ENCODE measurements around the gene NOS1AP. TPM values are rescaled to one million over a fixed set of nuclear protein-coding genes. Genes with fewer than 3 reads are reported as not detected.

Gene NOS1AP
- total RNA-seq, 5 donors from 2014 or later (not counting 1 experiment from before 2014, with no cell fraction given) = 0.07 to 0.16 (median 0.09) TPM; not detected in 2

GRCh38 chr1:162224267-162224666, 154.8 kb downstream of the NOS1AP start:
- POLR2A ChIA-PET = no interaction called here
- DNase-seq = no peak
- Histone ChIP-seq H3K27ac (ENCODE audit: low read length) (no peak overlapping the region), H3K9me3 (no peaks in the 10 kb centered on the region), H3K27me3 (replicated peaks in 1 of 2; ENCODE audit: control insufficient read depth in 2 of 2, extremely low read depth in 1 of 2, insufficient read depth in 2 of 2, low read length in 1 of 2) (peaks cover 0 to 3% of the 10 kb centered on the region in 2 experiments), H3K36me3 (ENCODE audit: control insufficient read depth in 2 of 2, extremely low read depth in 1 of 2, insufficient read depth in 1 of 2, low read length in 1 of 2) (no peaks in the 10 kb centered on the region), H3K4me1 (ENCODE audit: control insufficient read depth in 1 of 2, extremely low read depth in 1 of 2, insufficient read depth in 2 of 2, low read length in 2 of 2) (no peaks in the 10 kb centered on the region), H3K4me3 (ENCODE audit: control insufficient read depth in 1 of 2, extremely low read depth in 1 of 2, low read length in 1 of 2) (no peak overlapping the region)
- no peak for ATAC-seq (replicated peaks in 1 of 4)
- CTCF ChIA-PET = no interaction called here
- Mint-ChIP-seq H3K4me3 (no peak overlapping the region), H3K27me3 (peaks cover 24 to 30% of the 10 kb centered on the region in 2 donors), H3K36me3 (no peaks in the 10 kb centered on the region), H3K9me3 (no peaks in the 10 kb centered on the region), H3K27ac (no peak overlapping the region), H3K4me1 (no peaks in the 10 kb centered on the region)

DNA sequence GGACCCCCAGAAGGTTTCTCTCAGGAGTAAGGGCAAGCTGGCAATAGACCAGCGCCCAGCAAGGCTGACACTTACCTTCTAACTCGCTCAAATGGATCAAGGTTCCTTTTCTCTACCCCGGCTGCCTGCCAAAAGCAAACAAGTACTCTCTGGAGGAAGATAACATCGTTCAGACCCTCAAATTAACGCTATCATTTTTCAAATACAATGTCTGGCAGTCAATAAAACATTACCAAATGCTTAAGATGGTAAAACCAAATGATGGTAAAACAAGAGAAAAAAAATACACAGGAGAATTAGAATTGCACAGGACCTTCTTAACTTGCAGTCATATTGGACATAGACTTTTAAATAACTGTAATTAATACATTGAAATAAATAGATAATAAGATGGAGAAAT, 159.1 kb downstream of the NOS1AP start:
- no peaks in the 10 kb centered on the region for H3K36me3 Mint-ChIP-seq
- H3K4me3 ChIP-seq (ENCODE audit: control insufficient read depth in 1 of 2, extremely low read depth in 1 of 2, low read length in 1 of 2) = no peak overlapping the region
- ChIA-PET POLR2A (no interaction called here), CTCF (no interaction called here)
- H3K9me3 ChIP-seq = no peaks in the 10 kb centered on the region
- no peaks in the 10 kb centered on the region for H3K4me1 Mint-ChIP-seq
- H3K27me3 ChIP-seq (replicated peaks in 1 of 2; ENCODE audit: control insufficient read depth in 2 of 2, extremely low read depth in 1 of 2, insufficient read depth in 2 of 2, low read length in 1 of 2) = peaks cover 0 to 3% of the 10 kb centered on the region in 2 experiments
- no peaks in the 10 kb centered on the region for H3K36me3 ChIP-seq (ENCODE audit: control insufficient read depth in 2 of 2, extremely low read depth in 1 of 2, insufficient read depth in 1 of 2, low read length in 1 of 2)
- DNase-seq (no peak), ATAC-seq (replicated peaks in 1 of 4) (no peak)
- peaks cover 1 to 14% of the 10 kb centered on the region in 2 donors for H3K27me3 Mint-ChIP-seq
- H3K4me3 Mint-ChIP-seq = no peak overlapping the region
- no peak overlapping the region for H3K27ac Mint-ChIP-seq
- no peak overlapping the region for H3K27ac ChIP-seq (ENCODE audit: low read length)
- H3K9me3 Mint-ChIP-seq = no peaks in the 10 kb centered on the region
- no peaks in the 10 kb centered on the region for H3K4me1 ChIP-seq (ENCODE audit: control insufficient read depth in 1 of 2, extremely low read depth in 1 of 2, insufficient read depth in 2 of 2, low read length in 2 of 2)
- 25% methylated on average over 2 of the region's 5 CpGs for WGBS (ENCODE audit: insufficient coverage)

DNA sequence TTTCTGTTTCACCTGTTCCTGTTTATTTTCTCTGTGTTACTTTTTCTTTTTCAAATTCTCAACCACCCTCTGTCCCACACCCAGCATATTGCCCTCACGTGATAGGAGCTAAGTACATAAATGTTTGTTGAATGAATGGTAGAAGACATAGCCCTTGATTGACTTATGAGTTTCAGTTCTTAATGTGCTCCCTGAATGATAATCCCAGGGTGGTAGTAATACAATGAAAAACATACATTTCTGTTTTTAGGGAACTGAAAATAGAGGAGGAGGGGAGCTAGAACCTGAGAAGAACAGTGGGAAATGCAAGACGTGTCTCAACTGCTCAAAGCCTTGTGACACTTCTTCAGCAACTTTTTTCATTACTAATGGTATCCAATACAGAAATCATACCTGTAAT, 160.1 kb downstream of the NOS1AP start:
- Mint-ChIP-seq H3K4me1 (no peaks in the 10 kb centered on the region), H3K4me3 (no peak overlapping the region), H3K9me3 (no peaks in the 10 kb centered on the region), H3K27me3 (peaks cover 2 to 19% of the 10 kb centered on the region in 2 donors), H3K36me3 (no peaks in the 10 kb centered on the region), H3K27ac (no peak overlapping the region)
- WGBS (ENCODE audit: insufficient coverage) = no CpG with 5 or more reads among the region's 2 CpGs
- no peaks in the 10 kb centered on the region for H3K36me3 ChIP-seq (ENCODE audit: control insufficient read depth in 2 of 2, extremely low read depth in 1 of 2, insufficient read depth in 1 of 2, low read length in 1 of 2)
- POLR2A ChIA-PET = no interaction called here
- DNase-seq (no peak), ATAC-seq (replicated peaks in 1 of 4) (no peak)
- CTCF ChIA-PET = no interaction called here
- no peak overlapping the region for H3K27ac ChIP-seq (ENCODE audit: low read length)
- H3K4me3 ChIP-seq (ENCODE audit: control insufficient read depth in 1 of 2, extremely low read depth in 1 of 2, low read length in 1 of 2) = no peak overlapping the region
- peaks cover 0 to 3% of the 10 kb centered on the region in 2 experiments for H3K27me3 ChIP-seq (replicated peaks in 1 of 2; ENCODE audit: control insufficient read depth in 2 of 2, extremely low read depth in 1 of 2, insufficient read depth in 2 of 2, low read length in 1 of 2)
- H3K9me3 ChIP-seq = no peaks in the 10 kb centered on the region
- H3K4me1 ChIP-seq (ENCODE audit: control insufficient read depth in 1 of 2, extremely low read depth in 1 of 2, insufficient read depth in 2 of 2, low read length in 2 of 2) = no peaks in the 10 kb centered on the region

DNA sequence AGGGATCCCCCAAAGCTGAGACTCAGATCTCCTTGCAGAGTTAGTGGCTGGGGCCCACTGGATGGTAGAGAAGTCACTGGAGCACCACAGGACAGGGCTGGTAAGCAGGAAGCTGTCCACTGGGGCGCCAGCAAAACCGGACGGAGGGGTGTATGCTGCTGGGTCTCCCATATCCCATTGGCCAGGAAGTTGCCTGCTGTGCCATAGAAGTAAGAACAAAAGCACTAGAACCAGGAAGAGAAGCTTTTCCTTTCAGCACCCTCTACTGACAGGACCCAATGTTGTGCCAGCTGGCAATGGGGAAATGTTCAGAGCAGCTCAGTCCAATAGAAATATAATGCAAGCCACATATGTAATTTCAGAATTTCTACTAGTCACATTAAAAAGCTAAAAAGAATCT, 160.6 kb downstream of the NOS1AP start:
- Mint-ChIP-seq H3K4me3 (no peak overlapping the region), H3K27me3 (peaks cover 2 to 22% of the 10 kb centered on the region in 2 donors), H3K4me1 (no peaks in the 10 kb centered on the region), H3K27ac (no peak overlapping the region), H3K9me3 (no peaks in the 10 kb centered on the region), H3K36me3 (no peaks in the 10 kb centered on the region)
- Histone ChIP-seq H3K9me3 (no peaks in the 10 kb centered on the region), H3K4me1 (ENCODE audit: control insufficient read depth in 1 of 2, extremely low read depth in 1 of 2, insufficient read depth in 2 of 2, low read length in 2 of 2) (no peaks in the 10 kb centered on the region), H3K27ac (ENCODE audit: low read length) (no peak overlapping the region), H3K27me3 (replicated peaks in 1 of 2; ENCODE audit: control insufficient read depth in 2 of 2, extremely low read depth in 1 of 2, insufficient read depth in 2 of 2, low read length in 1 of 2) (peaks cover 0 to 3% of the 10 kb centered on the region in 2 experiments), H3K4me3 (ENCODE audit: control insufficient read depth in 1 of 2, extremely low read depth in 1 of 2, low read length in 1 of 2) (no peak overlapping the region), H3K36me3 (ENCODE audit: control insufficient read depth in 2 of 2, extremely low read depth in 1 of 2, insufficient read depth in 1 of 2, low read length in 1 of 2) (no peaks in the 10 kb centered on the region)
- ATAC-seq (replicated peaks in 1 of 4) (no peak), DNase-seq (no peak)
- CTCF ChIA-PET = no interaction called here
- POLR2A ChIA-PET = no interaction called here
- 96% methylated on average over 3 of the region's 3 CpGs for WGBS (ENCODE audit: insufficient coverage)

DNA sequence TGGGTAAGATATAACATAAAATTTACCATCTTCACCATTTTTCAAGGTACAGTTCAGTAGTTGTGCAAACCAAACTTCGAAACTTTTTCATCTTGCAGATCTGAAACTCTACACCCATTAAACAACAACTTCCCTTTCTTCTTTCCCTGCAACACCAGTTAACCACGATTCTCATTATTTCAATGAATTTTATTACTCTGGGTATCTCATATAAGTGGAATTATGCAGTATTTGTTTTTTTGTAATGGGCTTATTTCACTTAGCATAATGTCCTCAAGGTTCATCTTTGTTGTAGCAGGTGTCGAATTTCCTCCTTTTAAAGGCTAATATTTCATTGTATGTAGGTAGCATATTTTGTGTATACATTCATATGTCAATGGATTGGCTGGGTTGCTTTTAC, 161.0 kb downstream of the NOS1AP start:
- Mint-ChIP-seq H3K36me3 (no peaks in the 10 kb centered on the region), H3K4me1 (no peaks in the 10 kb centered on the region), H3K9me3 (no peaks in the 10 kb centered on the region), H3K27ac (no peak overlapping the region), H3K27me3 (peaks cover 2 to 23% of the 10 kb centered on the region in 2 donors), H3K4me3 (no peak overlapping the region)
- WGBS (ENCODE audit: insufficient coverage) = no CpG with 5 or more reads among the region's 3 CpGs
- Histone ChIP-seq H3K9me3 (no peaks in the 10 kb centered on the region), H3K4me1 (ENCODE audit: control insufficient read depth in 1 of 2, extremely low read depth in 1 of 2, insufficient read depth in 2 of 2, low read length in 2 of 2) (no peaks in the 10 kb centered on the region), H3K36me3 (ENCODE audit: control insufficient read depth in 2 of 2, extremely low read depth in 1 of 2, insufficient read depth in 1 of 2, low read length in 1 of 2) (no peaks in the 10 kb centered on the region), H3K27me3 (replicated peaks in 1 of 2; ENCODE audit: control insufficient read depth in 2 of 2, extremely low read depth in 1 of 2, insufficient read depth in 2 of 2, low read length in 1 of 2) (peaks cover 0 to 3% of the 10 kb centered on the region in 2 experiments), H3K27ac (ENCODE audit: low read length) (no peak overlapping the region), H3K4me3 (ENCODE audit: control insufficient read depth in 1 of 2, extremely low read depth in 1 of 2, low read length in 1 of 2) (no peak overlapping the region)
- ChIA-PET POLR2A (no interaction called here), CTCF (no interaction called here)
- no peak for ATAC-seq (replicated peaks in 1 of 4)
- DNase-seq = no peak

GRCh38 chr1:162232034-162232711, 162.7 kb downstream of the NOS1AP start:
- CTCF ChIA-PET = no interaction called here
- 59% methylated on average over 3 of the region's 3 CpGs for WGBS (ENCODE audit: insufficient coverage)
- H3K36me3 Mint-ChIP-seq = no peaks in the 10 kb centered on the region
- no peaks in the 10 kb centered on the region for H3K9me3 Mint-ChIP-seq
- ATAC-seq (replicated peaks in 1 of 4) = no peak
- peaks cover 8 to 35% of the 10 kb centered on the region in 2 donors for H3K27me3 Mint-ChIP-seq
- H3K27ac ChIP-seq (ENCODE audit: low read length) = no peak overlapping the region
- no peak overlapping the region for H3K4me3 ChIP-seq (ENCODE audit: control insufficient read depth in 1 of 2, extremely low read depth in 1 of 2, low read length in 1 of 2)
- no peak overlapping the region for H3K4me3 Mint-ChIP-seq
- H3K27ac Mint-ChIP-seq = no peak overlapping the region
- POLR2A ChIA-PET = no interaction called here
- H3K9me3 ChIP-seq = no peaks in the 10 kb centered on the region
- no peak for DNase-seq
- peaks cover 0 to 3% of the 10 kb centered on the region in 2 experiments for H3K27me3 ChIP-seq (replicated peaks in 1 of 2; ENCODE audit: control insufficient read depth in 2 of 2, extremely low read depth in 1 of 2, insufficient read depth in 2 of 2, low read length in 1 of 2)
- H3K4me1 ChIP-seq (ENCODE audit: control insufficient read depth in 1 of 2, extremely low read depth in 1 of 2, insufficient read depth in 2 of 2, low read length in 2 of 2) = no peaks in the 10 kb centered on the region
- H3K36me3 ChIP-seq (ENCODE audit: control insufficient read depth in 2 of 2, extremely low read depth in 1 of 2, insufficient read depth in 1 of 2, low read length in 1 of 2) = no peaks in the 10 kb centered on the region
- H3K4me1 Mint-ChIP-seq = no peaks in the 10 kb centered on the region

DNA sequence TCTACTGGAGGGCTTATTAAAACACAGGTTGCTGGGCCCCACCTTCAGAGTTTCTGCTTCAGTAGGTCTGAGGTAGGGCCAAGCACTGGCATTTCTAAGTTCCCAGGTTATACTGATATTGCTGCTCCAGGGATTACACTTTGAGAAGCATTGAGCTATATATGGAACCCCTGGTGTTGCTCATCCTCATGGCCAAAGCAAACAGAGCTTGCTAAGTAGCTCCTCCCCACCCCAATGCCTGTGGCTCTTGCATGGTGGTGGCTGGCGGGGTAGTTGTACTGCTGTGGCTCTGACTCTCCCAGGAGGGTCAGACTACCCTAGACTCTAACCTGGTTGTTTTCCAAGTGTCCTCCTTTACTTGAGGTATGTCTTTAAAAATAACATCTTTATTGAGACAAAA, 163.6 kb downstream of the NOS1AP start:
- Mint-ChIP-seq H3K9me3 (no peaks in the 10 kb centered on the region), H3K27me3 (peaks cover 11 to 39% of the 10 kb centered on the region in 2 donors), H3K4me3 (no peak overlapping the region), H3K36me3 (no peaks in the 10 kb centered on the region), H3K27ac (no peak overlapping the region), H3K4me1 (no peaks in the 10 kb centered on the region)
- no peaks in the 10 kb centered on the region for H3K9me3 ChIP-seq
- H3K36me3 ChIP-seq (ENCODE audit: control insufficient read depth in 2 of 2, extremely low read depth in 1 of 2, insufficient read depth in 1 of 2, low read length in 1 of 2) = no peaks in the 10 kb centered on the region
- POLR2A ChIA-PET = no interaction called here
- peaks cover 0 to 5% of the 10 kb centered on the region in 2 experiments for H3K27me3 ChIP-seq (replicated peaks in 1 of 2; ENCODE audit: control insufficient read depth in 2 of 2, extremely low read depth in 1 of 2, insufficient read depth in 2 of 2, low read length in 1 of 2)
- no peak overlapping the region for H3K4me3 ChIP-seq (ENCODE audit: control insufficient read depth in 1 of 2, extremely low read depth in 1 of 2, low read length in 1 of 2)
- no peaks in the 10 kb centered on the region for H3K4me1 ChIP-seq (ENCODE audit: control insufficient read depth in 1 of 2, extremely low read depth in 1 of 2, insufficient read depth in 2 of 2, low read length in 2 of 2)
- DNase-seq = no peak
- CTCF ChIA-PET = no interaction called here
- no peak overlapping the region for H3K27ac ChIP-seq (ENCODE audit: low read length)
- WGBS (ENCODE audit: insufficient coverage) = no CpG with 5 or more reads among the region's 1 CpG
- no peak for ATAC-seq (replicated peaks in 1 of 4)

Measured in T-cell (primary cell).